ENCODE results near the gene GMDS. TPM values are rescaled to one million over a fixed set of nuclear protein-coding genes. Genes with fewer than 3 reads are reported as not detected.

Gene GMDS
- total and polyA plus RNA-seq, 5 experiments from 2014 or later: 11.4 to 25.0 (median 22.3) TPM

- Mint-ChIP-seq H3K4me3 (peak overlapping the region in 9 of 10 donors; percentile 68 to 81 (median 74)), H3K9me3 (peaks cover 0 to 5% (median 0%) of the 10 kb centered on the region in 9 donors), H3K4me1 (peaks cover 20 to 42% (median 40%) of the 10 kb centered on the region in 4 donors), H3K27me3 (peaks cover 41 to 77% (median 61%) of the 10 kb centered on the region in 5 donors), H3K27ac (no peak overlapping the region), H3K36me3 (peaks cover 0 to 2% (median 0%) of the 10 kb centered on the region in 3 donors)
- POLR2A ChIA-PET: interaction anchor here (1.0 kb wide), 1 partner anchor 9 kb away, joined by 3 read pairs; no protein-coding TSS in a partner anchor
- DNase-seq (peak in 2 of 10 donors; percentile 7 to 32), ATAC-seq (no peak)
These were observed 639.3 kb downstream of the GMDS start for GRCh38 chr6:1605893-1606779.

DNA sequence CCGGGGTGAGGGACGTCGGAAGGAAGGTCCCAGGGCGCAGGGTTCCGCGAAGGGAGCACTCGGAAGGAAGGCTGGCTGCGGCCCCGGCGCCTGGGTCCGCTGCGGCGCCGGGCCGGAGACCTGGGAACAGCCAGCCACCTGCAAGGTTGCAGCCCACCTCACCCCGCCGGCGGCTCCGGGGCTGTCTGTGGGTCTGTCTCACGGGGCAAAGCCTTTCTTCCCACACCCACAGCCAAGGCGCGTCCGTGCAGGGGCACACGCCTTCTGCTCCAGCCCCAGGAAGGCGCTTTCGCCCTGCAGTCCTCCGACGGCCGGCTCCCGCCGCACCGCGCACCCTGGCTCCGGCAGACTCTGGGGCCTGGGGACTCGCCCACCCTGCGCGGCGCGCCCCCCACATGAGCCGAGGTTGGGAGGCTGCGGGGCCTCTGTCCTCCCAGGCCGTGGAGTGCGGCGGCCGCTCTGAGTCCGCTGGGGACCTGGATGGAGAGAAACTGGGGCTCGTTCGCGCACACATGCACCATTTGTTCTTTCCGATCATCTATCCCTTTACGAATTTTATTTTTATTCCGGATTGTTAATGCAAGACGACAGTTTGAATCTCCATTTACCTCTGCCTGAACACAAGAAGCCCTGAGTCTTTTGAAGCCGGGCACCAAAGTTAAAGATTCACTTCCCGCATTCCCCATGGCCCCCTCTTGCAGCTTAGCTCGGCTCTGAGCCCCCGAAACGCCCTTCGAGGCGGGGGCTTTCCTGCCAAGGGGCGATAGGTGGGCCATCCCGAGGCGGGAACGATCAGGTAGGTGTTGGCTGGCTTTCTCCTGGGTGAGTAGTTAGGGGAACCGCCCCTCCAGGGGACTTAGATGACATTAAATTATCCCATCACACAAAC lies 640.2 kb downstream of the GMDS start:
- DNase-seq (peak in 2 of 10 donors; percentile 20 to 46), ATAC-seq (peak; percentile 4 to 15)
- H3K9me3 Mint-ChIP-seq: peaks cover 0 to 3% (median 0%) of the 10 kb centered on the region in 9 donors
- H3K27me3 Mint-ChIP-seq: peaks cover 45 to 78% (median 66%) of the 10 kb centered on the region in 5 donors
- H3K4me1 Mint-ChIP-seq: peaks cover 21 to 38% (median 37%) of the 10 kb centered on the region in 4 donors
- H3K27ac Mint-ChIP-seq: no peak overlapping the region
- H3K36me3 Mint-ChIP-seq: no peaks in the 10 kb centered on the region
- POLR2A ChIA-PET: no interaction called here
- H3K4me3 Mint-ChIP-seq: peak overlapping the region; percentile 60 to 81 (median 72)

DNA sequence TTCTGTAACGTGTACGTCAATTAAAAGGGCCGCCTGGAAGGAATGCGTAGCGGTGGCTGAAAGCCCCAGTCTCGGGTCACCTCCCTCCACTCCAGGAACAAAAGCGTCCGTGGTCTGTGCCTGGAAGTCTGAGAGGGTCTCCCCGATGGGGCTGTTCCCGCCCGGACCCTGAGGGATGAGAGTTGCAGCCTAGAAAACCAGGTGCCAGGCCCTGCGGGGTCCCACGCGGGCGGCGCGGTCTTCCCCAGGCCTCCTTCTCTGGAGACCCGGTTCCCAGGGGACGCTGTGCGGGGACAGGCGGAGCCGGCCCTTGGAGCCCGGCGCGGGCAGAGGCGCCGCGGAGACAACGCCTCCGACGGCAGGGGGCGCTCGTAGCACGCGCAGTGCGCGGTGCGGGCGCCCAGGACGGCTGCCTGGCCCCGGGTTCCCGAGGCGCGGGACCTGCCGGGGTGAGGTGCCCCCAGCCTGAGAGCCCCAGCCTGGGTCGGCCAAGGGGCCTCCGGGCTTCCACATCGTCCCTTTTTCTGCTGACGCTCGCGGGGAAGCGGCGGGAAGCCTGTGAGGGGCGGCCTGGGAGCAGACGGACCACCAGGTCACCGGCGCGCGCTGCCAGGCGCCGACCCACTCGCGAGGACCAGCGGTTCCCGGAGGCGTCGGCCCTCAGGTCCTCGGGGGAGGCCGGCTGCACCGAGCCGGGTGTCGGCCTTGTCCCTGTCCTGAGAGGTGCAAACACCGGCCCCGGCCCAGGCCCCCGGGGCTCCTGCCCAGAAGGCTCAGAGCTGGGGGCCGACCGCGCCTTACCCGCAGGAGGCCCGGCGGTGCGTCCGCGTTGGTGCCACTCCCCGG lies 641.0 kb downstream of the GMDS start:
- H3K4me1 Mint-ChIP-seq: peaks cover 21 to 38% (median 37%) of the 10 kb centered on the region in 4 donors
- ATAC-seq: peak; percentile 80 to 84
- peak; percentile 33 to 83 (median 70) for DNase-seq
- peaks cover 0 to 3% (median 0%) of the 10 kb centered on the region in 9 donors for H3K9me3 Mint-ChIP-seq
- no peak overlapping the region for H3K27ac Mint-ChIP-seq
- H3K4me3 Mint-ChIP-seq: peak overlapping the region in 5 of 10 donors; percentile 18 to 68 (median 36)
- H3K27me3 Mint-ChIP-seq: peaks cover 53 to 87% (median 74%) of the 10 kb centered on the region in 5 donors
- POLR2A ChIA-PET: no interaction called here
- no peaks in the 10 kb centered on the region for H3K36me3 Mint-ChIP-seq

- POLR2A ChIA-PET: no interaction called here
These were observed 641.7 kb downstream of the GMDS start for GRCh38 chr6:1603708-1604107.

DNA sequence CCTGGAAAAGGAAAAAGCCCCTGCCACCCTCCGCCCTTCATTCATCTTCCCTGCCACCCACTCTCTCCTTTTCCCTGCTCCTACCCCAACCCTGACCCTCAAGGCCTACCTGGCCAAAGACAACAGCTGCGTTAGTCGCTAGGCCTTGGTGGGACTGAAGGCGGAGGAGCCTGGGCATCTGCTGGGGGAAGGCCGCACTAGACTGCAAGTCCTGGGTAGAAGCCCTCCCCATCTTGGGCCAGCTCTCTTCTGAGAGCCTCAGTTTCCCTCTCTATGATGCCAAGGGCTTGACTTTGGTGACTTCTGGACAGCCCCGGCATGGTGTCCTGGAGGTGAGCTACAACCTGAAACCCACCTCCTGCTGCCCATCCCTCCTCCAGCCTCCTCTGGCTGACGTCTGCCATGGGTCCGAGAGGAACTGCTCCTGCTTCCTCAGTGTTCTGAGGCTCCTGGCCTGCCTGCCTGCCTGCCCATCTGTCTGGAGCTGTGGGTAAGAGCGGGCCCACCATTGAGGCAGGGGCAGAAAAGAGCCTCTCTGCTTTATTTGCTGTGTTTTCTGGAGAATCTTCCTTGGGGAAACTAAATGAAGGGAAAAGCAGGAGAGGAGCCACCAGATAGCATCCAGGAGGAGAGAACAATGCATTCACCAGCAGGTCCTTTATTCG lies 643.2 kb downstream of the GMDS start:
- no peak overlapping the region for H3K4me3 Mint-ChIP-seq
- ATAC-seq (no peak), DNase-seq (no peak)
- H3K27ac Mint-ChIP-seq: peak overlapping the region in 1 of 10 donors; percentile 65
- H3K36me3 Mint-ChIP-seq: no peaks in the 10 kb centered on the region
- no peaks in the 10 kb centered on the region for H3K9me3 Mint-ChIP-seq
- POLR2A ChIA-PET: no interaction called here
- peaks cover 53 to 89% (median 74%) of the 10 kb centered on the region in 5 donors for H3K27me3 Mint-ChIP-seq
- peaks cover 13 to 22% (median 21%) of the 10 kb centered on the region in 4 donors for H3K4me1 Mint-ChIP-seq

More at GRCh38 chr6:1603708-1604107, 641.7 kb downstream of the GMDS start:
- peaks cover 20 to 37% (median 36%) of the 10 kb centered on the region in 4 donors for H3K4me1 Mint-ChIP-seq
- peak overlapping the region in 1 of 10 donors; percentile 5 for H3K27ac Mint-ChIP-seq
- peak in 1 of 10 donors; percentile 22 for DNase-seq
- peak overlapping the region in 5 of 10 donors; percentile 34 to 50 (median 39) for H3K4me3 Mint-ChIP-seq
- ATAC-seq: no peak
- H3K36me3 Mint-ChIP-seq: no peaks in the 10 kb centered on the region
- peaks cover 0 to 3% (median 0%) of the 10 kb centered on the region in 9 donors for H3K9me3 Mint-ChIP-seq
- H3K27me3 Mint-ChIP-seq: peaks cover 51 to 89% (median 76%) of the 10 kb centered on the region in 5 donors

GRCh38 chr6:1601158-1602048 lies 644.0 kb downstream of the GMDS start:
- Mint-ChIP-seq H3K27me3 (peaks cover 53 to 89% (median 72%) of the 10 kb centered on the region in 5 donors), H3K4me1 (peaks cover 7 to 14% (median 13%) of the 10 kb centered on the region in 4 donors), H3K4me3 (peak overlapping the region in 3 of 10 donors; percentile 9 to 26 (median 17)), H3K36me3 (no peaks in the 10 kb centered on the region), H3K27ac (no peak overlapping the region), H3K9me3 (no peaks in the 10 kb centered on the region)
- DNase-seq (peak in 1 of 10 donors; percentile 36), ATAC-seq (no peak)
- POLR2A ChIA-PET: no interaction called here

DNA sequence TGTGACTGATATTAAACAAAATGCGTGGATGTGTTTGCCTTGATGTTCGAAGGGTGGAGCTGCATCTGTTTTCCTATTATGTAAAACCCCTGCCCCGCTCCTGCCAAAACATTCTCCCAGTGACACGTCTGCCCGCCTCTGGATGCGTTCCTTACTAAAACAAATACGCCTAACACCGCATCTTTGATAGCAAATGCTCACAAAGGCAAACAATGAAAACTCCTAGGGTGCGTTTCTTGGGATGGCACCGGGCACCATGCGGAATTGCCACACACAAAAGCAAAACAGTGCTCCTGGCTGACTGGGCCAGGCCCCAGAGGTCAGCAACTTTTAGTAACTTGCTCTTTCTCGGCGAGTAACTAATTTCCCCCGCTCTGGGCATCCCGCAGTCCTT lies 644.6 kb downstream of the GMDS start:
- no peak overlapping the region for H3K4me3 Mint-ChIP-seq
- H3K27ac Mint-ChIP-seq: no peak overlapping the region
- H3K36me3 Mint-ChIP-seq: no peaks in the 10 kb centered on the region
- H3K27me3 Mint-ChIP-seq: peaks cover 47 to 89% (median 71%) of the 10 kb centered on the region in 5 donors
- peaks cover 8 to 13% (median 11%) of the 10 kb centered on the region in 4 donors for H3K4me1 Mint-ChIP-seq
- ATAC-seq (no peak), DNase-seq (no peak)
- POLR2A ChIA-PET: no interaction called here
- H3K9me3 Mint-ChIP-seq: no peaks in the 10 kb centered on the region

DNA sequence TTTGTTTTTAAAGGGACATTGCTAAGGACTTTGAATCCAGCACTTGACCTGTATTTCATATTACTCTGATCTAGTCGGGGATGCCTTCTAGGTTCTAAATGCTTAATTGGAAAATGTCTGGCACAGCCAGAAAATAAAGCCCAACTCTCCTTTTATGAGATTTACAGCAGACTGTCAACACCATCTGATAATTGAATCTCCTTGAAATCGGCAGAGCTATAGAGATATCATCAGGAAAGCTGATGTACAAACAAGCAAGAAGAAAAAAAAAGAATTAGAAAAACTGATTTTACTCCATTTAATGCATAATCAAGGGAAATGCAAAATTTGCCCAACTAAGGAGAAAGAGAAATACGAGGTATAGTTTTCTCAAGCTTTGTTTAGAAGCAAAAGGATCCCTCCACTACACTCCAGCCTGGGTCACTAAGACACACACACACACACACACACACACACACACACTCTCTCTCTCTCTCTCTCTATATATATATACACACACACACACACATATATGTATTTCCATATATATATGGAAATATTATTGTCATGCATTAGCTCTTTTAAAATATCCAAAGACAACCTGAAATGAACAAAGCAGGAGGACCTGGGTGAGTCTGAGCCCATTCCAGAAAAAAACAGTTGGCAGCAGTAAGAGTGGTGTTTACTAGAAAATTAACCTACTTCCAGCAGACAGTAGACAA lies 645.2 kb downstream of the GMDS start:
- Mint-ChIP-seq H3K27ac (no peak overlapping the region), H3K4me1 (peaks cover 4 to 9% (median 6%) of the 10 kb centered on the region in 4 donors), H3K27me3 (peaks cover 43 to 85% (median 66%) of the 10 kb centered on the region in 5 donors), H3K4me3 (no peak overlapping the region), H3K36me3 (no peaks in the 10 kb centered on the region), H3K9me3 (no peaks in the 10 kb centered on the region)
- DNase-seq (no peak), ATAC-seq (no peak)
- POLR2A ChIA-PET: no interaction called here

GRCh38 chr6:1599469-1599868 lies 645.9 kb downstream of the GMDS start:
- DNase-seq (peak in 1 of 10 donors; percentile 24), ATAC-seq (no peak)
- peaks cover 4 to 13% (median 8%) of the 10 kb centered on the region in 4 donors for H3K4me1 Mint-ChIP-seq
- H3K27me3 Mint-ChIP-seq: peaks cover 43 to 84% (median 69%) of the 10 kb centered on the region in 5 donors
- no peaks in the 10 kb centered on the region for H3K9me3 Mint-ChIP-seq
- no peak overlapping the region for H3K27ac Mint-ChIP-seq
- H3K4me3 Mint-ChIP-seq: no peak overlapping the region
- POLR2A ChIA-PET: no interaction called here
- no peaks in the 10 kb centered on the region for H3K36me3 Mint-ChIP-seq

- POLR2A ChIA-PET: no interaction called here
- H3K9me3 Mint-ChIP-seq: no peaks in the 10 kb centered on the region
- DNase-seq (peak in 1 of 10 donors; percentile 44), ATAC-seq (no peak)
- no peaks in the 10 kb centered on the region for H3K36me3 Mint-ChIP-seq
- peaks cover 2 to 13% (median 8%) of the 10 kb centered on the region in 4 donors for H3K4me1 Mint-ChIP-seq
- H3K27me3 Mint-ChIP-seq: peaks cover 43 to 85% (median 67%) of the 10 kb centered on the region in 5 donors
- H3K27ac Mint-ChIP-seq: no peak overlapping the region
- H3K4me3 Mint-ChIP-seq: no peak overlapping the region
These were observed 646.5 kb downstream of the GMDS start for GRCh38 chr6:1598886-1599285.

Data from naive thymus-derived CD8-positive, alpha-beta T cell (primary cell).